ENCODE results near the gene TBX3.

The TBX3 gene

DNA sequence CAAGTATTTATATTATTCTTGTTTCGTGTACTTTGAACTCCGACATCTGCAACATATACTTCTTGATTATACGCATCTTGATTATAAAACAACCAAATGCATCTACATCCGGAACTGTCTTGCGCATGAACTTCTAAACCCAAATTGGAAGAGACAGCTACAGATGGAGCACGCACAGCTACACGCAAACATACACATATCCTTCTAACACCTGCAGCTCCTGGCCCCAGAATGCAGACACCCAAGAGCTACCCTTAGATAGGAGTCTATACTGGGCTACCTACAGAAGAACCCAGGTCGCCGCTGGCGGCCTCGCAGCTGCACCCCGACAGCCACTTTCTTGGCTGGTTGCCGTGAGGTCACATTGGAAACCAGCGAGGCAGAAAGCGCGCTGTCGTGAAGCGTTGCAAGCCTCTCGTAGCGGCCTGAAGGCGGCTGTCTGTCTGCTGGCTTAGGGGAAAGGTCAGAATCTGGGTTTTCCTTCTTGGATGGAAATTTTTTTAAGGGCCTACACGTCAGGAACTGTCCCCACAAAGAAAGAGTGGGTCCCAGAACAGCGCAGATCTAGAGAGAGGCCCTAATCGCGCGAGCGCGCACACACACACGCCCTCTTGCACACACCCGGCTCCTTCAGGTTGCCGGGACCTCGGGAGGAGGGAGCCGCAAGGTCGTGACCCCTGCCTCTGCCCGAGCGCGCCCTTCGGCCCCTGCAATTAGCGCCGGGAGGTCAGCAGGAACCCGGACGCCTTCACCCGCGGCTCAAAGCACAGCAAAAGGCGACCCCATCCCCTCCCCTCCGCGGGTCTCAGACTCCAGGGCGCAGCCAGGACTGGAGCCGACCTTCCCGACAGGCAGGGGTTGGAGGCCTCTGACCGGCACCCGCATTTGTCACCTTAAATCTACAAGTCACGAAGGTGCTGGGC, 17.0 kb downstream of the TBX3 start:
- DNase-seq (ENCODE audit: low read depth in 1 of 2, low spot score in 1 of 2): no peak
- in situ Hi-C loops (cut with HindIII; ENCODE audit: low pct_unique_long_range_greater_than_20kb, low sequenced_read_pairs): no loop called here
- TF ChIP-seq JUND (IDR thresholded peaks at IDR 0.05; ENCODE audit: low read depth): no peak

DNA sequence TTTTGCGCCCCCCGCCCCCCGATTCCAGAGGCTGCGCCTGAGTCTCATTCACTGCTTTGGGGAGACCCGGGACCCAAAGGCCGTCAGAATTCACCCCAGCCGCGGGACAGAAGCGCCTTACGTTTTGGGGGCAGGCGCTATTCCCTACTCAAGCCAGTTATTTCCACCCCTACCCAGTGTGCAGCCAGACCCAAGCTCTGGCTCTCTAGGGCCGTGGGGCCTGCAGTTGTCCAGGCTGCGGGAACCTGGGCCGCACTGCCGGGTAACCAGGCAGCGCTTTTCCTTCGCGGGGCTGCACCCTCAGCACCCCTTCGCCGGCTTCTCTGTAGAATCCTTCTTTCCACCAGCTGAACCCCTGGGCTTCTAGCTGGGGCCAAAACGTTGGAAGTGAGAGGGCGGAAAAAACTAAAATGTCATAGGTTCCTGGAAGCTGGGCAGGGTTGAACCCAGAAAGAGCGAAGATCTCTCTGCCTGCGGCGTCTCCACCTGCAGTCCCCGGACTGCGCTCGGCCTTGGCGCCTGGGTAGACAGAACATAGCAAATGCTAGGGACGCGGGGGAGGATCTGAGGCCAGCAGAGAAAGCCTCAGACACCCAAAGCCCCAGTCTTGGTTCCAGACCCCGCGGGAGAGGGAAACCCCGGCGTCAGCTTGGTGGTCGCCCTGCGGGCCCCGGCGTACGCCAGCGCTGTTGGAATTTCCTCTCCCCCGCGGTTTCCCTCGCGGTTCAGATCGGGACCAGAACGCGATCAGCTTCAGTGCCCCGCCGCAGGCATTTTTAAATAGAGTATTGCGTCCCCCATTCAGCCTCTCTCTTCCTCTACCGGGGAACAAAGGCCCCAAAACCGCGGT, 18.3 kb downstream of the TBX3 start:
- in situ Hi-C loops (cut with HindIII; ENCODE audit: low pct_unique_long_range_greater_than_20kb, low sequenced_read_pairs): no loop called here
- no peak for DNase-seq (ENCODE audit: low read depth in 1 of 2, low spot score in 1 of 2)
- TF ChIP-seq JUND (IDR thresholded peaks at IDR 0.05; ENCODE audit: low read depth): no peak

GRCh38 chr12:114664651-114665320, 19.2 kb downstream of the TBX3 start:
- DNase-seq (ENCODE audit: low read depth in 1 of 2, low spot score in 1 of 2): no peak
- no peak for TF ChIP-seq JUND (IDR thresholded peaks at IDR 0.05; ENCODE audit: low read depth)
- in situ Hi-C loops (cut with HindIII; ENCODE audit: low pct_unique_long_range_greater_than_20kb, low sequenced_read_pairs): no loop called here

- no peak for TF ChIP-seq JUND (IDR thresholded peaks at IDR 0.05; ENCODE audit: low read depth)
- peak; percentile 83 to 86 for DNase-seq (ENCODE audit: low read depth in 1 of 2, low spot score in 1 of 2)
- in situ Hi-C loops (cut with HindIII; ENCODE audit: low pct_unique_long_range_greater_than_20kb, low sequenced_read_pairs): no loop called here
These were observed 21.3 kb downstream of the TBX3 start for GRCh38 chr12:114662512-114663177.

- DNase-seq (ENCODE audit: low read depth in 1 of 2, low spot score in 1 of 2): no peak
- no peak for TF ChIP-seq JUND (IDR thresholded peaks at IDR 0.05; ENCODE audit: low read depth)
- in situ Hi-C loops (cut with HindIII; ENCODE audit: low pct_unique_long_range_greater_than_20kb, low sequenced_read_pairs): no loop called here
These were observed 22.7 kb downstream of the TBX3 start for GRCh38 chr12:114661245-114661644.

GRCh38 chr12:114659084-114659483, 24.9 kb downstream of the TBX3 start:
- TF ChIP-seq JUND (IDR thresholded peaks at IDR 0.05; ENCODE audit: low read depth): no peak
- no peak for DNase-seq (ENCODE audit: low read depth in 1 of 2, low spot score in 1 of 2)
- in situ Hi-C loops (cut with HindIII; ENCODE audit: low pct_unique_long_range_greater_than_20kb, low sequenced_read_pairs): no loop called here

GRCh38 chr12:114658002-114658441, 26.0 kb downstream of the TBX3 start:
- DNase-seq (ENCODE audit: low read depth in 1 of 2, low spot score in 1 of 2): no peak
- no peak for TF ChIP-seq JUND (IDR thresholded peaks at IDR 0.05; ENCODE audit: low read depth)
- in situ Hi-C loops (cut with HindIII; ENCODE audit: low pct_unique_long_range_greater_than_20kb, low sequenced_read_pairs): no loop called here

DNA sequence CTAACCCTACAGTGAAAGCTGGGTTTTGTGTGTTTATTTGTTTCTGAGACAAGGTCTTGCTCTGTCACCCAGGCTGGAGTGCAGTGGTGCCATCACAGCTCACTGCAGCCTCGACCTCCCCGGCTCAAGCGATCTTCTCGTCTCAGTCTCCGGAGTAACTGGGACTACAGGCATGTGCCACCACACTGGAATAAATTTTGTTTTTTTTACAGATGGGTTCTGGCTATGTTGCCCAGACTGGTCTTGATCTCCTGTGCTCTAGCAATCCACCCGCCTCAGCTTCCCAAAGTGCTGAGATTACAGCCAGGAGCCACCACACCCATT, 26.4 kb downstream of the TBX3 start:
- no peak for DNase-seq (ENCODE audit: low read depth in 1 of 2, low spot score in 1 of 2)
- no peak for TF ChIP-seq JUND (IDR thresholded peaks at IDR 0.05; ENCODE audit: low read depth)
- in situ Hi-C loops (cut with HindIII; ENCODE audit: low pct_unique_long_range_greater_than_20kb, low sequenced_read_pairs): no loop called here

DNA sequence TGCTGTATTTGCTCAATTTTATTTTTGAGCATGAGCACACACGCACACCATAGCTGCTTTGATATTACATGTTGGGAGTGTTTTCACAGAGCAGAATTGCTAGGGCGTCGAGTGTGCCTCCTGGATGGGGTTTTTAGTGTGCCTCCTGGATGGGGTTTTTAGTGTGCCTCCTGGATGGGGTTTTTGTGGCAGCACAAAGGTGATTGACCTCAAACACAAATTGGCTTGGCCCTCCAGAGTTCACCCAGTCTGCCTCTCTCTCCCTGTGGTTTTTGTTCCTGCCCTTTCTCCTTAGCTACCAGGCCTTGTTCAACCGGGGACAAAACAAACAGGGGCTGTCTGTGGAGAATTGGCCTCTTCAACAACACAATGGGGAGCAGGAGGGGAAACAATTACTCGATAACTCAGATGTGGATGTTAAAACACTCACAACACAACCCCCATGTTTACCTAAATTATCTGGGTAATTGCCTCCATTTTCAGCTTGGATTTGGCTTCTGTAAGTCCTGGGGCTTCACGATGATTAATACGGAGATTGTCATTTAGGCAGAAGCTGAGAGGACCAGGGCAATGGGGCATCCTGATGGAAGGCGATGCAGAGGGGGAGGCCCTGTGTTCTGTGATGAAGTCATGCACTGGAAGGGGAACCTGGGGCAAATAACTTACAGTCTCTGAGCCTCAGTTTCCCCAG, 26.9 kb downstream of the TBX3 start:
- TF ChIP-seq JUND (IDR thresholded peaks at IDR 0.05; ENCODE audit: low read depth): no peak
- in situ Hi-C loops (cut with HindIII; ENCODE audit: low pct_unique_long_range_greater_than_20kb, low sequenced_read_pairs): no loop called here
- no peak for DNase-seq (ENCODE audit: low read depth in 1 of 2, low spot score in 1 of 2)

GRCh38 chr12:114655934-114656749, 27.8 kb downstream of the TBX3 start:
- in situ Hi-C loops (cut with HindIII; ENCODE audit: low pct_unique_long_range_greater_than_20kb, low sequenced_read_pairs): no loop called here

DNA sequence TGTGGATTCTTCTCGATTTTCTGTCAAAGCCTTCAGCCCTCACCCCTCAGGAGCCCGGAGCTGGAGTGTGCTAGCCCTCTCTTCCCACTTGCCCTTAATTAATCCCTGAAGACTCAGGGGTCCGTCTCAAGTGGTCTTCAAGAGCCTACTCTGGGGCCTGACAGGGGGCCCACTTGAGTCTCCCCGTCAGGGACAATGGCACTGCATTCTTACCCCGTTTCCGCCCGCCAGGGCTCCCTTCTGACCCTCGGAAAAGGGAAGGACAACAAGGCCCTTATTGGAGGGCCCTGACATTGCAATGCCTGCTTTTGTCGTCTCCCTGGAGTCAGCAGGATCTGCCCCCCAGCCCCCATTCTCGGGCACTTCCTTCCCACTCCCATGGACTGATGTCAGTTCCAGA, 34.4 kb downstream of the TBX3 start:
- in situ Hi-C loops (cut with HindIII; ENCODE audit: low pct_unique_long_range_greater_than_20kb, low sequenced_read_pairs): no loop called here
- no peak for TF ChIP-seq JUND (IDR thresholded peaks at IDR 0.05; ENCODE audit: low read depth)
- DNase-seq (ENCODE audit: low read depth in 1 of 2, low spot score in 1 of 2): no peak

More at GRCh38 chr12:114655934-114656749, 27.8 kb downstream of the TBX3 start:
- DNase-seq (ENCODE audit: low read depth in 1 of 2, low spot score in 1 of 2): no peak
- TF ChIP-seq JUND (IDR thresholded peaks at IDR 0.05; ENCODE audit: low read depth): no peak
